HT1080 (cell line): ENCODE measurements around the gene CCDC85C. TPM values are rescaled to one million over a fixed set of nuclear protein-coding genes. Genes with fewer than 3 reads are reported as not detected.
A peak's percentile ranks its signal among the peaks of the same experiment; 100 is the strongest.

Experiments
- DNase-seq: peaks from one replicate; pipeline ENCODE4 v3.0.0-alpha.2; 2015; ENCODE audit warnings: low read depth
- total RNA-seq: library from RNA; depleted of rRNA; stranded (reverse); fragments of >200 nt; shearing (Covaris generic); gene quantifications from 2 replicates; pipeline ENCODE4 v1.2.3, GENCODE V29; 2014

The CCDC85C gene
- total RNA-seq, 1 experiment from 2014 or later = 52.7 TPM

DNA sequence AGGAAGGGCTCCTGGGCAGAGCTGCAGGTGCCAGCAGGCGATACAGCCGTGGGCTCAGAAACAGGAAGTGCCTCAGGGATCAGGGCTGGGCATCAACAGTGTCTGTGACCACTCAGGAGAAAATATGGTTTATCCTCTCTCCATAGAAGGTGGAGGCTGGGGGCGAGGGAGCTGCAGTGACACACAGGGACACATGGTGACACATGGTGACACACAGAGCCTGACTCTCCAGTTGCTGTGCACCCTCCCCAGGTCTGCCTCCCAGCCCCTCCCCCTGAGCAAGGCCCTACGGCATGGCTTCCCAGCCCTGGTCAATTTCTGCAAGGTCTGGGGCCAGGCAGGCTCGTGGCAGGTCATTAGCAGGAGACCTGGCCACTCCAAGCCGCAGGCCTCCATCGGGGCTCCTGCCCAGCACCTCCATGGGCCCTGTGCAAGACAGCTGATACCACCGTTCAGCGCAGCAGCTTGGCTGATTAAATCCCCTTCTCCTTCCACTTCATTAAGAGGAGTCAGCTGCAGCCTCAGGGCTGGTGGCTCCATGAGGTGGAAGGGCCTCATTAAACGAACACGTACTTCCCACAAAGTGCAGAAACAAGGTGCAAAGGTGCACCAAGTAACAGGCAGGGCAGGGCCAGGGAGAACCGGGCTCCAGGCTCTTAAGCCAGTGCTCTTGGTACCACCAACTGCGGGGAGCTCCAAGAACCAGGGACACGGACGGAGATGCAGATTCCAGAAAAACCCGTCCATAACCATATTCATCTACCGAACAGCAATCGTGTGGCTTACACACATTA is 62.1 kb downstream of the CCDC85C start:
- DNase-seq = peak; percentile 55

DNA sequence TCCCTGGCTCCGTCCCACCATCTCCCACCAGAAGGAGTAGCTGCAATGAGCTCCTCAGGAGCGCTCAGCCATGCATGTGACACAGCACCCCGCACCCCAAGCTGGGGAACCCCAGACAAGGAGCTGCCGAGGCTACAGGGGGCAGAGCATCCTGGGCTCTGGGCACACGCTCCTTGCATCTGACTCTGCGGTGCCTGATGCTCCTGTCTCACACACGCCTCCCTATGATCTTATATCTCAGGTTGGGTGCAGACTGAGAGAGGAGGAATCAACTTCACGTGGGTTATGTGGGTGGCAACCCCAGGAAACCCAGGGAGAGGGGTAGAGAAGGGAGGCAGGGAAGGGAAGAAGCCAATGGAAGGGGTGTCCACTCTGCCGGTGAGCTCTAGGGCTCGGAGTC is 62.8 kb downstream of the CCDC85C start:
- DNase-seq = no peak

DNA sequence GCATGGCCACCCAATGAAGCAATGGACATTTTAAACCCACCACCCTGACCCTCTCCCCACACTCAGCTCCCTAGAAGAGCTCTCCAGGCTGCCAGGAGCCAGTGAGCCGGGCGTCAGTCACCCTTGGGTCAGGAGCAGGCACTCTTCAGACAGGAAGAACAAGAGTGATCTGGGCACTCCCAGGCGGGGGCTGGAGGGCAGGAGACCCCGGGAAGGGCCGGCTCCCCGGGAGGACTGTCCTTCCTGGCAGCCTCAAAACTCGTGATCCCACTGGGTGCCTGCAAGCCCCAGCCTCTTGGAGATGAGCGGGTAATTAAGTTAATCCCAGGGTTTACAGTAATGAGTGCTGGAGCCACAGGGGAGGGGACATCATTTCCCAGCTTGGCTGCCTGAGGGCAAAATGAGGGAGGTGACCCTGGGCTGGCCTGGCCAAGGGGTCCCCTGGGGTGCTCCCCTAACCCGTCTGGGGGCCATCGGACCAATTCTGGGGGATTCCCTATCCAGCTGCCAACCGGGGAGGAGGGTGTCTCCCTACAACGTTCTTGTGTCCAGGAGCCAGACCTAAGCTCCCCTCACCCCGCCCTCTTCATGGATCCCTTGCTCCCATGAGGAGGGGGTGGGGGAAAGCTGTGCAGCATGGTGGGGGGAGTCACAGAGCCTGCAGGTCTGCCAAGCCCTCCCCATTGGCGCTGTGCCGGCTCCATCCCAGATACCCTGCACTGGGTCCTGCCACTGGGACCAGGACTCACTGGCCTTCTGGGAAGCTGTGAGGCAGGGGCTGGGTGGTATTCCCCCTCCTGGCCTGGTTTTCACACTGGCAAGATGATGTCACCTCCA is 63.6 kb downstream of the CCDC85C start:
- no peak for DNase-seq

DNA sequence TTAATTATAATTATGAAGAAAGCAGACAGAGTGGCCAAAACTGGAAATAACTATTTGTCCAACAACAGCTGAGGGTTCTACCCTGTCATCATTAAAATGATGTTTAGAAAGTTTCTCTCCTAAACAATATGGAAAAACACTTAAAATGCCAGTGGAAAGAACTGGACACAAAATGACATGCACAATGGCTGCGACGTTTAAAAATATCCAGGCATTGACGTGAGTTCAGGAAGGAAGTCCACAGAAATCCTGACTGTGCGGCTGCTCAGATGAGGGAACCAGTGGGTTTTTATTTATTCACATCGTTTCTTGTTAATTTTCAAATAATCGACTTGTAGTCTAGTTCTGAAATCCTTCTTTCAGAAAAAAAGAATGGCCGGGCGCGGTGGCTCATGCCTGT is 64.5 kb downstream of the CCDC85C start:
- DNase-seq = no peak

DNA sequence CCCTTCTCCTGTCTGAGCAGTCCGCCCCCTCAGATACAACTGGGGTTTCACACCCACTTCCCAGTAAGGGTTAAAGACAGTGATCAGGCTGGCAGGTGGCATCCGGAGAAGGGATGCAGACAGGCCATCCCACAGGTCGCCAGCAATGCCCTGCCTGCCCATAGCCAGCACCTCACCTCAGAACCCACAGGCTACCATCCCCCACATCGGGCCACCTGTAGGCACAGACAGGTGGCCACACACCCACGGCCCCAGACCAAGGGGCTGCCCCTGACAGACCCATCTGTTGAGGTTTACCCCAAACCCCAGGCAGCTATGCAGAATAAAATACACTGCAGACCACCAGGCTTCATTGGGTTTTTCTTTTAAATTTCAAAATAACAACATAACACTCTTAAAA is 65.3 kb downstream of the CCDC85C start:
- DNase-seq = no peak

DNA sequence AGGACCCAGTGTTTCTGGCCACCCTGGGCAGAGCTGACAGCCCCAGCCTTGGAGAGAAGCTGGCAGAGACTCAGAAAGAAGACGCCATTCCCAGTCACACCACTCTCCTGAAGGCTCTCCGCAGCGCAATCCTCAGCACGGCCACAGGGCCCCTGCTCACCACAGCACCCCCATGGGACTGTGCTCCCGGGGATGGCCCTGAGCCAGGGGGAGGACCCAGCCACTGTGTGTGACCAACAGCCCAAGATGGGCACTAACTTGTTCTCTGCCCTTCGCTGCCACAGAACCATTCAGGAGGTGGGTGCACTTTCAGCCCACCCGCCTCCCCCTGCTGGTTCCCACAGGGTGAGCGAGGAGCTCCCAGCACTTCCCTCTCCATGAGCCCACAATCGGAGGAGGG is 65.7 kb downstream of the CCDC85C start:
- DNase-seq = no peak

DNA sequence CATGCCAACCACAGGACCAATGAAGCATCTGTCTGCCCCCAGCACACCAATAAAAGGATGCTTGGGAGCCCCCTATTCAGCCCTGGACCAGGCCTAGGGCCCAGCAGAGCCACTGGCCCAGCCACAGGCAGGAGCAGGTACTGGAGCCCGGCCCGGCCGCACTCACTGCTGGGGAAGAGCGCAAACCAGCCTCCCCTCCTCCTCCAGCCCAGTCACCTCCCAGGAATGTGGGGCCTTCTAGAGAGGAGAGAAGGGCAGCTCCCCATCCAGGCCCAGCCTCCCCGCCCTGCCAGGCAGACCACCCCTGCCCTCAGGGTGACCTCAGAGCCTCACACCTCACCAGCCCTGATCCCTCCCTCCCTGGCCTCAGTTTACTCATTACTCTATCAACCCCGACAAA is 66.6 kb downstream of the CCDC85C start:
- peak; percentile 88 for DNase-seq

DNA sequence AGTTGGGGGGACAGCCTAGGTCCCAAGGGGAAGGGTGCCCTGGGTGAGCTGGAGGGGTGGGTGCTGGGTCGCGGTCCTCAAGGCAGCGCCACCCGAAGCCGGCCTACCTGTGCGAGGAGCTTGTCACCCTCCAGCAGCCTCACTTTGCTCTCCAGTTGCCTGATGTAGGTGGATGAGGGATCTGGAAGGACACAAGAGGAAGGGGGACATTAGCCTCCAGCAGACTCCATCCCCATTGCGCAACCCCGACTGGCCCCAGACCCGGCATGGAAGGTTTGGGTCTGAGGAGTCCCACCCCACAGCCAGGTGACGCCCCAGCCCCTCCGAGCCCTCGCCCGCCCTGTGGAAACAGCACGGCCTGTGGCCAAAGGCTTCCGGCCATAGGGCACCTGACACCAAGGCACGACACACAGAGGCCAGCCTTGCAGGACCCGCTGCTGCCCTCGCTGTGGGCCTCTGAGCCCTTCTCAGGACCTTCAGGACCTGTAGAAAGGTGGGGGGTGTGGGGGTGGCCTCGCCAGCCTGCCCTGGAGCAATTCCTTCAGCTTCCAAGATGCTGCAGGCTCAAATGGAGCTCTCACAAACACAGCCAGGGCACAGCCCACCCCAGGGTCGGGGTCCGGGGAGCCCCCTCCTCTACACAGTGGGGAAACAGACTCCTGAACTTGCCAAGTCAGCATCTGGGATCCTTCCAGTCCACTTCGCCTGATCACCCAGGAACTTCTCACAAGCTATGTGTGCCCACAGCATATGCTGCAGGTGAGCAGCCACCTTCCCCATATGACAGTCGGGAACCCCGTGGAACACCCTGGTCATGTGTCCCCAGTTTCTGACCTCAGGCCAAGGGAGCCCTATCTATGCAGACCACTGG is 67.9 kb downstream of the CCDC85C start:
- DNase-seq = no peak

DNA sequence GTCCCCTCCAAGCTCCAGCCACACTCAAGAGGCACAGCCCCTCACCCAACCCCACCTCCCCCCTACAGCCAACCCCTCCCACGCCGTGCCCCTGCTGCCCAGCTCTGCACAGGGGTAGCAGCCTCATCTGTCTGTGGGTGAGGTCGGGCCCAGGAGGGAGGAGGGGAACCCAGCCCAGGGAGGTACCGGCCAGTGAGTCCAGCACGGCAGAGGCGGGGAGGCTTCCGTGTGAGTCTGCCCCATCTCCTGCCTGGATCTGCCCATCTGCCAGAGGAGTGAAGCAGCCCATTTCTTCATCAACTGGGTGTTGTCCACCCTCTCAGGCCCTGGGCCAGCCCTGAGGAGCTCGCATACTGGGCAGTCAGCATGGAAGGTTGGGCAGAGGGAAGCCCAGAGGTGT is 68.6 kb downstream of the CCDC85C start:
- no peak for DNase-seq

DNA sequence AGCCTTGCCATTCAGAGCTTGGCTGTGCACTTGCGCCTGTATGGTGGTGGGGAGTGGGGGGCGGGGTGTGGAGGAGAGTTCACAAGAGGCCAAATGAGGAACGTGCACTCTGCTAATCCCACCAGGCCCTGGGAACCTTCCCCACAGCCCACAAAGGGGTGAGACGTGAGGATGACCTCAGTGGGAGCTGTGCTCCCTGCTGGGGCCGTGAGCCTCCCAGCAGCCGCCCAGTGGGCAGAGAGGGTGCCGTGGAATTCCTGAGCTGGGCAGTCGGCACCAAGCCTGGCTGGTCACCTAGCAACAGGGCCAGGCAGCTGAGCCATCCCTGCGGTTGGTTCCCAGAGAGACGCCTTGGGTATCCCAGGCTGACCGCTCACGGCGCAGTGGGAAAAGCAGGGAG is 69.1 kb downstream of the CCDC85C start:
- DNase-seq = peak; percentile 68

DNA sequence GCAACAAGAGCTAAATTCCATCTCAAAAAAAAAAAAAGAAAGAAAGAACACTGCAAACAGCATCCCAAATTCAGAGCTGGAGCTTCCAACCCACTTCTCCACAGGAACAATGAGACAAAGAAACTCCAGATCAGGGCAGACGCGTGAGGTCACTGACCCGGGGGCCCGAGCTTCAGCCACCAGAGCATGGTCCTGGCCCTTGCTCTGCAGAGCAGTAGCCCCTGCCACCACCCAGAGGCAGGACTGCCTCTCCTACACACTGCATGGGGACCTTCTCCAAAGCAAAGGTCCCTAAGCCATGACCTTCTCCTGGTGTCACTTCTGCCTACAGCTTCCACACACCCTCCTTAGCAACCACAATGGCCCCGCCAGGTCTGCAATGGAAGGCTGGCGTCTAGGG is 69.7 kb downstream of the CCDC85C start:
- no peak for DNase-seq

DNA sequence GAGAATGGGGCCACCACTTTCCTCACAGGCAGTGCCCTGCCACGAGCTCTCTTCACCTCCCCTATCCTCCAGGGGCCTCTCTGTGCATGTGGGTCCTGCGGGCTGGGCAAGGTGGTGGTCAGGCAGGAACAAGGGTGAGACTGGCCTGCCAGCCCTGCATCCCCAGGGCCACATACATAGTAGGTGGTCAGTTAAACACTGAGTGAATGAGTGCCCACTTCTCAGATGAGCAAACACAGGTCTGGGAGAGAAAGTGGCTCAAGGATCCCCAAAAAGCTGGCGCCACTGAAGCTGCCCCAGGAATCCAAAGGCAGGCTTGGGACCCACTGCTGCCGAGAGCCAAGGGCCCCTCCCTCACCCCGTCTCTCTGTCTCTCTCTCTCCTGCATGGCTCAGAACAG is 71.7 kb downstream of the CCDC85C start:
- DNase-seq = no peak

DNA sequence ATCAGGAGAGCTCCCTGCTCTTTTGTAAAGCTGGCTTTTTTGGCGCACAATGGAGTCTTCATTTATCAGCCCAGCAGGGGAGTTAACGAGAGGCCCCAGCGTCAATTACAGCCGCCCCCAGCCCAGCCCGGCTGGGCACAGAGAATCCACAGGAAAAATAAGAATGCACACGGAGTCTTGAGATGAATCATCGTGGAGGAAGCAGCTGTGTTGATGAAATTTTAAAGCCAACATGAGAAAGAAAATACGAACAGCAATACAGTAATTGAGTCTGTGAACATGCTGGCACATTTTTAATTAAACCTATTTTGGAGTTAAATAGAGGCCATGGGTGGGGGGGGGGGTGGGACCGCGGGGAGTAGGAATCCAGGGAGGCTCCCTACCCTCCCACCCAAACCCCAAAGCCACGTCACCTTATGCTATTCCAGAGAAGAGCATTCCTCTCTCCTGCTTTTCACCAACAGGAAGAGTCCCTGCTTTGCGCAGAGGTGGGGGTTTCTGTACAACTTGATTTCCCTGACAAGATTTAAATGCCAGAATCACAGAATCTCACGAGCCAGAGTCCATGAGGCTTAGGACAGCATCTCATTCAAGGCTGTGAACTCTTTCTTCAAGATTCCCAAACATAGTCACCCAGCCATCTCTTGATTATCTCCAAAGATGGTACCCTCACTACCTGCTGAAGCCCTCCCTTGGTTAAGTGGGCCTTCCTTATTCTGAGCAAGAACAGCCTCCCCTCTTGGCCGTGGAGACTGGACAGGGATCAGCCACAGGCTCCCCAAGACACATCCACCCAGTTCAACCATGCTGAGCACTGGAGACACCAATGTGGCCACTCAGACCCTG is 72.5 kb downstream of the CCDC85C start:
- DNase-seq = peak; percentile 66

DNA sequence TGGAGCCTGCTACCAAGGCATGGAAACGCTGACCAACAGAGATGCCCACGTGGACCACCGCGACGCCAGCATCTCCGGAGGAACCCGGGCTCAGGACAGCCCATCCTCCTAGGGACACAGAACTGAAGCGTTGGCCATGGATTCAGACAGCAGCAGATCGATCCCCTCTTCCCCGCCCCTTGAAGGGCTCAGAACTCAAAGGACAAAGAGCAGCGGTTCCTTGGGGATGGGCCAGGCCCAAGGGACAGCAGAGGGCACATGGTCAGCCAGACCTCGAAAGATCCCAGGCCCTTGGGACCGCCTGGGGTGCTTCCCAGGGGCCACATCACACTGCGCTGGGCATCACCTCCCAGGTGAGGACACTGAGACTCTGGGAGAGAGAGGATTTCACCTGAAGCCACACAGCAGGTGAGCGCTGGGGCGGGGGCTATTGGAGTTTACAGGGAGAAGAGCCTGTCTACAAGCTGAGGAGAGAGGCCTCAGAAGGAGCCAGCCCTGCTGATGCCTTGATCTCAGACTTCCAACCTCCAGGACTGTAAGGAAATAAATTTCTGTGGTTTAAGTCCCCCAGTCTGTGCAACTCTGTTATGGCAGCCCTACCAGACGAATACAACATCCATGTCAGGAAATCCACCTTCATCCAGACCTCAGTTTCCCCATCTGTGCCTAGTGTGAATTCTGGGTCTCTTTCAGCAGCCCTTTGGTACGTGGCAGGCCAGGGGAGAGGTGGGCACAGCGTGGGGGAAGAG is 73.4 kb downstream of the CCDC85C start:
- no peak for DNase-seq

DNA sequence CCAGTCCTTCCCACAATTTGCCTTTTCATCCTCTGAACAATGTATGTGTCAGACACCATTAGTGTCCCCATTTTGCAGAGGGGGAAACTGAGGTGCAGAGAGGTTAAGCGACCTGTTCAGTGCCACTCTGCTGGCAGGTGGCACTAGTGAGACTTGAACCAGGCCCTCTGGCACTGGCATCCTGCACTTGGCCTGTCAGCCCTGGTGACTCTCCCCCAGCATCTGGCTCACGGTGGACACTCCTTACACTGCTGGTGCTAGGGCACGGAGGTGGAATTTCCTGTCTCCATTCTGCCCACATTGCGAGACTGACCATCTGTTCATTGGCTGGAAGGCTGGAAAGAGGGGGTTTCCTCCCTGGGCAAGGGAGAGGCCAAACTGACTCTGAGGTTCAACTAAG is 74.1 kb downstream of the CCDC85C start:
- DNase-seq = no peak

DNA sequence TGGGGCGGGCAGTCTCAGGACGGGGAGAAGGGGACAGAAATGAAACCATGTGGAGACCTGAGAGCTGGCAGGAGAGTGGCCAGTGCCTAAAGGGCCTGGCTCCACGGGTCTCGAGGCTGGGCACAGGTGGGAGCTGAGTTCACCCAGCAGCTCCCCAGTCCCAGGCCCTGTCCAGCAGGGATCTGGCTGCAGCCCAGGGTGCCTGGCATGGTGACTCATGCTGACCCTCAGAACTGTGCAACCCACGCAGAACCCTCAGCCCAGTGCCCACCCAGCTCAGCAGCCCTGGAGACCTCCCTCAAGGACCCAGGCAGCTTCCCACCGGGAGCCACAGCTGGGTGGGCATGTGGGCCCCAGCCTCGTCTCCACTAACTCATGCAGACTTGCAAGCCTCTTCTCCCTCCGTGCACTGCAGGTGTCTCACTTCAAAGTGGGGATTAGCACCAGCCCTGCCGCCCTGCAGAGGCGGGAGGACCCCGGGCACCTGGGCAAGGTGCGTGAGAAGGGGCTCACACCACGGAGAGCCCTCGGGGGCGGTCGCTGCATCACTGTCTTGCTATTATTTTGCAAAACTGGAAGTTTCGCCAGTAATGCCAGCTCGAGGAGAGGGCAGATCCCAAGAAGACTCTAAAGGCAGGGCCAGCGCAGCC is 76.5 kb downstream of the CCDC85C start:
- no peak for DNase-seq

DNA sequence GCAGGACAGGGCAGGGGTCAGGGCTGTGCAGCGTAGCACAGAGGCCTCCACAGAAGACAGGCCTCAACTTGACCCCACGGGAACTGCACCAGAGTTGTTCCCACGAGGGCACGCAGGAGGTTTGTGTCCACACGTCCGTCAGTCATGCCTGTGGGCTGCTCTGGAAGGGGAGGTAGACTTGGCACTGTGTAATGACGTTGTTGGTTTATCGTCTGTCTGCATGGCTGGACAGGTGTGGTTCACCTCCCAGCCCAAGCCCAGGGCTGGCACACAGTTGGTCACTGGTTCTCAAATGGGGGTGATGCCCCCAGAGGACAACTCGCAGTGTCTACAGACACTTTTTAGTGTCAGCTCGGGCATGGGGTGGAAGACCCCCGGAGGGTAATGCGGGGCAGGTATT is 77.0 kb downstream of the CCDC85C start:
- DNase-seq = no peak

DNA sequence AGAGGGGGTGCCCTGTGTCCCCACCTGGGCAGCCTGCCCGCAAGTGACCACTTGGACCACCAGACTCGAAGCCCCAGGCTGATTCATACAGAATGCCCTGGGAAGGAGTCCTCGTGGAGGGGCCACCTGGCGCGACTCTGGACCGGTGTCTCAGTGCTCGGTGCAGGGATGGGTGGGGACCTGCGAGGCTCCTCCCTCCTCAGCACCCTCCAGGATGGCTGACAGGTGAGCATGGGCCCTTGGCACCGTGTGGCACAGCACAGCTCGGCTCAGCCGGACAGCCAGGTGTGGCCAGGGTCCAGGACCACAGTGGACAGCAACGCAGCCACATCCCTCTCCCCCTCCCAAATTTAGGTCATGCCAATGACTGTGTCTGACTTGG is 78.3 kb downstream of the CCDC85C start:
- DNase-seq = no peak
